ENCODE data around the gene CIP2A. TPM values are rescaled to one million over a fixed set of nuclear protein-coding genes. Genes with fewer than 3 reads are reported as not detected.

The CIP2A gene
- total RNA-seq, 1 donor from 2014 or later: 8.6 TPM

DNA sequence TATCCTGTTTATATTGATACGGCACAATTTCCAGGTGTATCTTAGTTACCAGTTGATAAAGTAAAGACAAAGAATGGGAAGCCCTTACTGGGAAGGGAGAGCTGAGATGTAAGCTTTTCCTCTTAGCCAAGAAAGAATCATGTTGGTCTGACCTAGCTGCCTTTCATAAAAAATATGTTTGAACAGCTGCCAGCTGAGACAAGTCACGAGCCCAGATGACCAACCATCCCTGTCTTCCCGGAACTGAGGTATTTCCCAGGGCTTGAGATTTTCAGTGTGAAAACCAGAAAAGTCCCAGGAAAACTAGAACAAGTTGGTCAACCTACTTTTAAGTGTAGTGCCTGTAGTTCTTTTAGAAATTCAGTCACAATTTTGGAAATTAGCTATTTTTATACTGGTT lies 75.3 kb downstream of the CIP2A start:
- peaks cover 4% of the 10 kb centered on the region for H3K4me1 Mint-ChIP-seq (ENCODE audit: low read depth, unreplicated experiment)
- Histone ChIP-seq H3K4me3 (ENCODE audit: insufficient read depth, low read depth, low read length) (no peak overlapping the region), H3K4me1 (ENCODE audit: insufficient read depth, low read length) (no peaks in the 10 kb centered on the region), H2AFZ (ENCODE audit: low read depth, low read length) (no peak overlapping the region), H3K27ac (ENCODE audit: low read depth, low read length) (no peak overlapping the region), H4K20me1 (ENCODE audit: insufficient read depth, low read length) (no peaks in the 10 kb centered on the region), H3K36me3 (ENCODE audit: insufficient read depth, low read length) (no peaks in the 10 kb centered on the region), H3K9me3 (ENCODE audit: insufficient read depth, low read depth, low read length) (no peaks in the 10 kb centered on the region), H3K27me3 (ENCODE audit: insufficient read depth, low read length) (no peaks in the 10 kb centered on the region), H3K79me2 (ENCODE audit: insufficient read depth, low read length) (no peaks in the 10 kb centered on the region), H3K9ac (ENCODE audit: low read length) (no peak overlapping the region), H3K4me2 (ENCODE audit: low read length) (no peak overlapping the region)
- no peaks in the 10 kb centered on the region for H3K36me3 Mint-ChIP-seq (ENCODE audit: low read depth, unreplicated experiment)
- DNase-seq (ENCODE audit: low read depth): no peak
- H3K9me3 Mint-ChIP-seq (ENCODE audit: unreplicated experiment): no peaks in the 10 kb centered on the region
- H3K4me3 Mint-ChIP-seq (ENCODE audit: unreplicated experiment): no peak overlapping the region
- no peak for FAIRE-seq
- no peak overlapping the region for H3K27ac Mint-ChIP-seq (ENCODE audit: unreplicated experiment)
- TF ChIP-seq EZH2 (IDR thresholded peaks at IDR 0.05; ENCODE audit: insufficient read depth, low read length): no peak
- TF ChIP-seq, protein P1, sequence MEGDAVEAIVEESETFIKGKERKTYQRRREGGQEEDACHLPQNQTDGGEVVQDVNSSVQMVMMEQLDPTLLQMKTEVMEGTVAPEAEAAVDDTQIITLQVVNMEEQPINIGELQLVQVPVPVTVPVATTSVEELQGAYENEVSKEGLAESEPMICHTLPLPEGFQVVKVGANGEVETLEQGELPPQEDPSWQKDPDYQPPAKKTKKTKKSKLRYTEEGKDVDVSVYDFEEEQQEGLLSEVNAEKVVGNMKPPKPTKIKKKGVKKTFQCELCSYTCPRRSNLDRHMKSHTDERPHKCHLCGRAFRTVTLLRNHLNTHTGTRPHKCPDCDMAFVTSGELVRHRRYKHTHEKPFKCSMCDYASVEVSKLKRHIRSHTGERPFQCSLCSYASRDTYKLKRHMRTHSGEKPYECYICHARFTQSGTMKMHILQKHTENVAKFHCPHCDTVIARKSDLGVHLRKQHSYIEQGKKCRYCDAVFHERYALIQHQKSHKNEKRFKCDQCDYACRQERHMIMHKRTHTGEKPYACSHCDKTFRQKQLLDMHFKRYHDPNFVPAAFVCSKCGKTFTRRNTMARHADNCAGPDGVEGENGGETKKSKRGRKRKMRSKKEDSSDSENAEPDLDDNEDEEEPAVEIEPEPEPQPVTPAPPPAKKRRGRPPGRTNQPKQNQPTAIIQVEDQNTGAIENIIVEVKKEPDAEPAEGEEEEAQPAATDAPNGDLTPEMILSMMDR (IDR thresholded peaks at IDR 0.05; ENCODE audit: insufficient read depth, low read depth, low read length): no peak
- H3K27me3 Mint-ChIP-seq (ENCODE audit: low read depth, unreplicated experiment): no peaks in the 10 kb centered on the region

DNA sequence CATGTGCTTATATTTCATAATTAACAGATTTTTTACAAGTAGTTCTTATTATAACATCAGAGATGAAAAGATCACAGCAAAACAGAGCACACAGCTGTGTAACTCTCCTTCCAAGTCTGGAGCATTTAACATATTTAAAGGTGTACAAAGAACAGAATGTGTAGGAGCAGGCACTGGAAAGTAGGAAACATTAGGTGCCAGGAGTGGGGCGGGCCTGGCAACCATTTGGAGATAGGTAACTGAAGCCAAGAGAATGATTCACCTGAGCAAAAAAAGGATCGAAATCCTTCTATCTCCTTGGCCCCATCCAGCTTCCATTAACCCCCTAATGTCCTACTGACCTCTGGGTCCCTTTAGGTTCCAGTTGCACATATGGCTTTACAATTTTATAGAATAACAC lies 76.6 kb downstream of the CIP2A start:
- Mint-ChIP-seq H3K4me1 (ENCODE audit: low read depth, unreplicated experiment) (peaks cover 4% of the 10 kb centered on the region), H3K27me3 (ENCODE audit: low read depth, unreplicated experiment) (no peaks in the 10 kb centered on the region), H3K9me3 (ENCODE audit: unreplicated experiment) (no peaks in the 10 kb centered on the region), H3K36me3 (ENCODE audit: low read depth, unreplicated experiment) (no peaks in the 10 kb centered on the region), H3K27ac (ENCODE audit: unreplicated experiment) (no peak overlapping the region), H3K4me3 (ENCODE audit: unreplicated experiment) (no peak overlapping the region)
- no peak overlapping the region for H2AFZ ChIP-seq (ENCODE audit: low read depth, low read length)
- H4K20me1 ChIP-seq (ENCODE audit: insufficient read depth, low read length): no peaks in the 10 kb centered on the region
- no peak overlapping the region for H3K9ac ChIP-seq (ENCODE audit: low read length)
- no peak overlapping the region for H3K4me3 ChIP-seq (ENCODE audit: insufficient read depth, low read depth, low read length)
- FAIRE-seq: no peak
- H3K27me3 ChIP-seq (ENCODE audit: insufficient read depth, low read length): no peaks in the 10 kb centered on the region
- no peaks in the 10 kb centered on the region for H3K79me2 ChIP-seq (ENCODE audit: insufficient read depth, low read length)
- H3K4me1 ChIP-seq (ENCODE audit: insufficient read depth, low read length): no peaks in the 10 kb centered on the region
- DNase-seq (ENCODE audit: low read depth): no peak
- no peak overlapping the region for H3K4me2 ChIP-seq (ENCODE audit: low read length)
- no peaks in the 10 kb centered on the region for H3K9me3 ChIP-seq (ENCODE audit: insufficient read depth, low read depth, low read length)
- TF ChIP-seq EZH2 (IDR thresholded peaks at IDR 0.05; ENCODE audit: insufficient read depth, low read length): no peak
- TF ChIP-seq, protein P1 (IDR thresholded peaks at IDR 0.05; ENCODE audit: insufficient read depth, low read depth, low read length): no peak
- H3K27ac ChIP-seq (ENCODE audit: low read depth, low read length): no peak overlapping the region
- H3K36me3 ChIP-seq (ENCODE audit: insufficient read depth, low read length): no peaks in the 10 kb centered on the region

DNA sequence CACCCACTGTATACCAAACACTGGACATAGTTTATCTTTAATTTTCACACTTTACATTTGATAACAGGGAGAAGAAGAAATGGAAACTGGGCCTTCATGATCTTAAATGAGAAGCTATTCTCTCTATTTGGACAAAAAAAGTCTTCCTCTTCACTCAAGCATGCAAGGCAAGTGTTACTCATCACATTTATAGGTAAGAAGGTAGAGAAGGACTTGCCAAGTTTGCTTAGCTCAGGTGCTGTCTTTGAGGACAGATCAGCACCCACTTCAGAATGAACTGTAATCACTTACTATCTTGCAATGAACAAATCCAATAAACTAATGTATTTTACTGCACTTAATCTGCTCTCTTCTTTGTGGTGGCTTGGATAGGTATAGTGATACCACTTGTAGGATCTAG lies 77.7 kb downstream of the CIP2A start:
- Mint-ChIP-seq H3K36me3 (ENCODE audit: low read depth, unreplicated experiment) (no peaks in the 10 kb centered on the region), H3K4me3 (ENCODE audit: unreplicated experiment) (no peak overlapping the region), H3K9me3 (ENCODE audit: unreplicated experiment) (no peaks in the 10 kb centered on the region), H3K4me1 (ENCODE audit: low read depth, unreplicated experiment) (peaks cover 4% of the 10 kb centered on the region), H3K27me3 (ENCODE audit: low read depth, unreplicated experiment) (no peaks in the 10 kb centered on the region), H3K27ac (ENCODE audit: unreplicated experiment) (no peak overlapping the region)
- Histone ChIP-seq H3K9me3 (ENCODE audit: insufficient read depth, low read depth, low read length) (no peaks in the 10 kb centered on the region), H3K27me3 (ENCODE audit: insufficient read depth, low read length) (no peaks in the 10 kb centered on the region), H3K4me2 (ENCODE audit: low read length) (no peak overlapping the region), H3K79me2 (ENCODE audit: insufficient read depth, low read length) (no peaks in the 10 kb centered on the region), H3K36me3 (ENCODE audit: insufficient read depth, low read length) (no peaks in the 10 kb centered on the region), H2AFZ (ENCODE audit: low read depth, low read length) (no peak overlapping the region), H3K27ac (ENCODE audit: low read depth, low read length) (no peak overlapping the region), H3K4me3 (ENCODE audit: insufficient read depth, low read depth, low read length) (no peak overlapping the region), H3K9ac (ENCODE audit: low read length) (no peak overlapping the region), H4K20me1 (ENCODE audit: insufficient read depth, low read length) (no peaks in the 10 kb centered on the region), H3K4me1 (ENCODE audit: insufficient read depth, low read length) (no peaks in the 10 kb centered on the region)
- TF ChIP-seq, protein P1 (IDR thresholded peaks at IDR 0.05; ENCODE audit: insufficient read depth, low read depth, low read length): no peak
- TF ChIP-seq EZH2 (IDR thresholded peaks at IDR 0.05; ENCODE audit: insufficient read depth, low read length): no peak
- no peak for FAIRE-seq
- no peak for DNase-seq (ENCODE audit: low read depth)

Data from astrocyte (in vitro differentiated cells and primary cell).